ENCODE results near the gene ABCC8. TPM values are rescaled to one million over a fixed set of nuclear protein-coding genes. Genes with fewer than 3 reads are reported as not detected.

The ABCC8 gene
- total RNA-seq, 1 donor from 2014 or later = 1.1 TPM

GRCh38 chr11:17352950-17353820, 123.5 kb downstream of the ABCC8 start:
- H3K27me3 ChIP-seq (ENCODE audit: low read depth) = no peaks in the 10 kb centered on the region
- TF ChIP-seq, protein P1, sequence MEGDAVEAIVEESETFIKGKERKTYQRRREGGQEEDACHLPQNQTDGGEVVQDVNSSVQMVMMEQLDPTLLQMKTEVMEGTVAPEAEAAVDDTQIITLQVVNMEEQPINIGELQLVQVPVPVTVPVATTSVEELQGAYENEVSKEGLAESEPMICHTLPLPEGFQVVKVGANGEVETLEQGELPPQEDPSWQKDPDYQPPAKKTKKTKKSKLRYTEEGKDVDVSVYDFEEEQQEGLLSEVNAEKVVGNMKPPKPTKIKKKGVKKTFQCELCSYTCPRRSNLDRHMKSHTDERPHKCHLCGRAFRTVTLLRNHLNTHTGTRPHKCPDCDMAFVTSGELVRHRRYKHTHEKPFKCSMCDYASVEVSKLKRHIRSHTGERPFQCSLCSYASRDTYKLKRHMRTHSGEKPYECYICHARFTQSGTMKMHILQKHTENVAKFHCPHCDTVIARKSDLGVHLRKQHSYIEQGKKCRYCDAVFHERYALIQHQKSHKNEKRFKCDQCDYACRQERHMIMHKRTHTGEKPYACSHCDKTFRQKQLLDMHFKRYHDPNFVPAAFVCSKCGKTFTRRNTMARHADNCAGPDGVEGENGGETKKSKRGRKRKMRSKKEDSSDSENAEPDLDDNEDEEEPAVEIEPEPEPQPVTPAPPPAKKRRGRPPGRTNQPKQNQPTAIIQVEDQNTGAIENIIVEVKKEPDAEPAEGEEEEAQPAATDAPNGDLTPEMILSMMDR (IDR thresholded peaks at IDR 0.05; ENCODE audit: borderline replicate concordance) = no peak
- DNase-seq = peak; percentile 77
- intact Hi-C loops (cut with micrococcal nuclease) = no loop called here
- no peaks in the 10 kb centered on the region for H3K9me3 ChIP-seq (replicated peaks)
- H3K4me3 ChIP-seq = peak overlapping the region; percentile 81
- no peaks in the 10 kb centered on the region for H3K36me3 ChIP-seq
- peak overlapping the region; percentile 85 for H3K27ac ChIP-seq (replicated peaks)
- H3K4me1 ChIP-seq = peaks cover 38% of the 10 kb centered on the region

GRCh38 chr11:17351510-17352176, 125.0 kb downstream of the ABCC8 start, which contains the start of gene NCR3LG1:
TSS of gene NCR3LG1 (plus strand) at chr11:17351800. CDS start at chr11:17351970, 170 bp downstream.
- TF ChIP-seq, protein P1 (IDR thresholded peaks at IDR 0.05; ENCODE audit: borderline replicate concordance) = no peak
- intact Hi-C loops (cut with micrococcal nuclease) = no loop called here
- H3K4me1 ChIP-seq = peaks cover 38% of the 10 kb centered on the region
- H3K27ac ChIP-seq (replicated peaks) = peak within 1 kb of the TSS; percentile 36
- no peaks in the 10 kb centered on the region for H3K36me3 ChIP-seq
- no peaks in the 10 kb centered on the region for H3K9me3 ChIP-seq (replicated peaks)
- H3K27me3 ChIP-seq (ENCODE audit: low read depth) = no peaks in the 10 kb centered on the region
- DNase-seq = peak; percentile 40
- peak within 1 kb of the TSS; percentile 81 for H3K4me3 ChIP-seq

DNA sequence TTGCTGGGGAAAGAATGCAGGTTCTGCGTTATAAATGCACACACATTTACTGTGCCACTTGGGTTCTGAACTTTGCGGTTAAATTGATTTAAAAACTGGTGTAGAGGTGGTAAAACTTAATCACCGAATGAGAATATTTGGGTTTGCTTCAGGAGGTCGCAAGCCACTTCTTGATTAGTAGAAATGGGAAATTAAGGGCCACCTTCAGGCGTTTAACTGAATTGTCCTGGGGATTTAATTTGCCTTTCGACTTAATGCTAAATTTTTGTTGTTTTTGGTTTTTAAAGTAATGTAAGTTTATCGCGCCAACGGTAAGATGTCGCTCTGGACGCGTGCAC, 125.5 kb downstream of the ABCC8 start:
- TF ChIP-seq, protein P1 (IDR thresholded peaks at IDR 0.05; ENCODE audit: borderline replicate concordance) = peak; percentile 16
- Histone ChIP-seq H3K4me3 (peak overlapping the region; percentile 81), H3K27me3 (ENCODE audit: low read depth) (no peaks in the 10 kb centered on the region), H3K27ac (replicated peaks) (no peak overlapping the region), H3K4me1 (peaks cover 38% of the 10 kb centered on the region), H3K36me3 (no peaks in the 10 kb centered on the region), H3K9me3 (replicated peaks) (no peaks in the 10 kb centered on the region)
- DNase-seq = no peak
- intact Hi-C loops (cut with micrococcal nuclease) = no loop called here

GRCh38 chr11:17350455-17351171, 126.0 kb downstream of the ABCC8 start:
- Histone ChIP-seq H3K4me3 (no peak overlapping the region), H3K9me3 (replicated peaks) (no peaks in the 10 kb centered on the region), H3K4me1 (peaks cover 38% of the 10 kb centered on the region), H3K27me3 (ENCODE audit: low read depth) (no peaks in the 10 kb centered on the region), H3K36me3 (no peaks in the 10 kb centered on the region), H3K27ac (replicated peaks) (no peak overlapping the region)
- TF ChIP-seq, protein P1 (IDR thresholded peaks at IDR 0.05; ENCODE audit: borderline replicate concordance) = no peak
- intact Hi-C loops (cut with micrococcal nuclease) = no loop called here
- no peak for DNase-seq

DNA sequence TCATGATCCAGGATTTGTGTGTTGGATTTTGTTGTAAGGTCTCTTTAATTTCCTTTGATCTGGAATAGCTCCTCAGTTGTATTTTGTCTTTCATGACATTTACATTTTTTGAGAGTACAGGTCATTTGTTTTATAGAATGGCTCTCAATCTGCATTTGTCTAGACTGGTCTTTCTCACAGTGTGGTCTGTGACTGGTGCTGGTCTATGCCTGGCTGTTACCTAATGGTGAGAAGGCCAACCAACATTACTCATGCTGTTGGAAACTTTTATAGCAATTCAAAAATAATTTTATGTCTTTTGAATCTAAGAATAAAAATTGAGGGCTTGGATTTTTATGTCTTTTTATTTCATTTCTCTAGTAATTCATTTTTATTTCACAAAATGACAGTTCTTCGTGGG, 129.0 kb downstream of the ABCC8 start:
- no peaks in the 10 kb centered on the region for H3K27me3 ChIP-seq (ENCODE audit: low read depth)
- no peak overlapping the region for H3K4me3 ChIP-seq
- no peak for DNase-seq
- peaks cover 16% of the 10 kb centered on the region for H3K4me1 ChIP-seq
- intact Hi-C loops (cut with micrococcal nuclease) = no loop called here
- no peaks in the 10 kb centered on the region for H3K9me3 ChIP-seq (replicated peaks)
- TF ChIP-seq, protein P1 (IDR thresholded peaks at IDR 0.05; ENCODE audit: borderline replicate concordance) = no peak
- no peak overlapping the region for H3K27ac ChIP-seq (replicated peaks)
- H3K36me3 ChIP-seq = no peaks in the 10 kb centered on the region

Measured in left ventricle myocardium inferior (tissue), 1 donor.